ENCODE results near the gene IRF1. TPM values are rescaled to one million over a fixed set of nuclear protein-coding genes. Genes with fewer than 3 reads are reported as not detected.
A peak's percentile ranks its signal among the peaks of the same experiment; 100 is the strongest.

Gene IRF1
- total RNA-seq, 4 donors from 2014 or later = 24.6 to 49.7 (median 32.1) TPM

DNA sequence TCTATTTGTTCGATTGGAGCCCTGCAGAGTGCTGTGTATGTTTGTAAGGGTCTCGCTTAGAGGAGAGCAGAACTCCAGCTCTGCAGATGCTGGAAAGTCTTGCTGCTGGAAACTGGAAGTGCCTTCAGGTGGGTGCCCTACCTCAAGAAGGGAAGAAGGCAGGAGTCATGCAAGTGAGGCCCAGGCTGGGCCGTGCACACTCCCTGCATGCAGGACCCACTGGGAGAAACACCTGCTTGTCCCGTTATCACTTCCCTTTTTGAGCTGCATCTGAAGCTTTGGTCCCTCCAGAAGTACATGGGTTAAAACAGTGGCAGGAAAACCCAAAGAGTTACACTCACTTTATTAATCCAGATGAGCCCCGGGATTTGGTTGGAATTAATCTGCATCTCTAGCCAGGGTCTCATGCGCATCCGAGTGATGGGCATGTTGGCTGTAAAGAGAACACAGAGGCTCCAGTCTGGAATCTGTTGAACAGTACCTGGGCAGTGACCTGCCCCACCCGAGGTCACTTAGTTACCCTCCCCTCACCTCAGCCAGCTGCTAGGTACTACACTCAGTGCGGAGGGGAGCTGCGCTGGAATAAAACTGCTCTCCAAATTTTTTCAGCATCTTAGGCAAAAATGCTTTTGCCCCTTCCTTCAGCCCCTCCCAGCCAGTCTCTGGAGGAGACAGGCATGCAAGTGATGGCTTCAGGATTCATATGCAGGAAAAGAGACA lies 1.4 kb downstream of the IRF1 start:
- peak overlapping the region; percentile 11 to 93 (median 87) for H3K4me3 ChIP-seq (replicated peaks in 1 of 3)
- H3K9me3 ChIP-seq = no peaks in the 10 kb centered on the region
- H3K4me1 ChIP-seq = peaks cover 26 to 48% of the 10 kb centered on the region in 2 donors
- H3K36me3 ChIP-seq = peaks cover 25 to 33% of the 10 kb centered on the region in 2 donors
- TF ChIP-seq, protein P1, sequence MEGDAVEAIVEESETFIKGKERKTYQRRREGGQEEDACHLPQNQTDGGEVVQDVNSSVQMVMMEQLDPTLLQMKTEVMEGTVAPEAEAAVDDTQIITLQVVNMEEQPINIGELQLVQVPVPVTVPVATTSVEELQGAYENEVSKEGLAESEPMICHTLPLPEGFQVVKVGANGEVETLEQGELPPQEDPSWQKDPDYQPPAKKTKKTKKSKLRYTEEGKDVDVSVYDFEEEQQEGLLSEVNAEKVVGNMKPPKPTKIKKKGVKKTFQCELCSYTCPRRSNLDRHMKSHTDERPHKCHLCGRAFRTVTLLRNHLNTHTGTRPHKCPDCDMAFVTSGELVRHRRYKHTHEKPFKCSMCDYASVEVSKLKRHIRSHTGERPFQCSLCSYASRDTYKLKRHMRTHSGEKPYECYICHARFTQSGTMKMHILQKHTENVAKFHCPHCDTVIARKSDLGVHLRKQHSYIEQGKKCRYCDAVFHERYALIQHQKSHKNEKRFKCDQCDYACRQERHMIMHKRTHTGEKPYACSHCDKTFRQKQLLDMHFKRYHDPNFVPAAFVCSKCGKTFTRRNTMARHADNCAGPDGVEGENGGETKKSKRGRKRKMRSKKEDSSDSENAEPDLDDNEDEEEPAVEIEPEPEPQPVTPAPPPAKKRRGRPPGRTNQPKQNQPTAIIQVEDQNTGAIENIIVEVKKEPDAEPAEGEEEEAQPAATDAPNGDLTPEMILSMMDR (IDR thresholded peaks at IDR 0.05) = no peak
- TF ChIP-seq POLR2A (IDR thresholded peaks at IDR 0.05) = no peak
- H3K27ac ChIP-seq = peak overlapping the region in 1 of 3 donors; percentile 99
- DNase-seq = no peak
- no peaks in the 10 kb centered on the region for H3K27me3 ChIP-seq
- WGBS, 2 donors = 53 to 65% methylated on average over 9 to 10 of the region's 10 CpGs
- intact Hi-C loops (cut with DNase I) = loop anchor here (5.0 kb wide), 2 partner anchors 67 to 82 kb away; no protein-coding TSS in a partner anchor

DNA sequence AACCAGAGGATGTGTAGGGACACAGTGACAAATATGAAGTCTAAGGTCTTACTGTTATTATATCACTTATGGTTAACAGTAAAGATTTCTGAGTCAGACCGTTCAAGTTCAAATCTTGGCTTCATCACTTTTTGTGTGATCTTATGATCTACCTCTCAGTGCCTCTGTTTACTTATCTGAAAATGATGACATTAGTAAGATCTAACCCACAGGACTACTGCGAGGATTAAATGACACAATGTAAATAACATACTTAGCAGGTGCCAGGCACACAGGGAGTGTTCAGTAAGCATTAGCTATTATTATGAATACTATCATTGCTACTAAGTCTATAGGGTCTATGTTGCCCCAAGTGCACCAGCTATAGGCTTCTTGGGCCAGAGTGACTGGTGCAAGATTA lies 2.0 kb downstream of the IRF1 start:
- H3K4me3 ChIP-seq (replicated peaks in 1 of 3) = peak overlapping the region in 1 of 3 donors; percentile 87
- H3K36me3 ChIP-seq = peaks cover 31 to 39% of the 10 kb centered on the region in 2 donors

DNA sequence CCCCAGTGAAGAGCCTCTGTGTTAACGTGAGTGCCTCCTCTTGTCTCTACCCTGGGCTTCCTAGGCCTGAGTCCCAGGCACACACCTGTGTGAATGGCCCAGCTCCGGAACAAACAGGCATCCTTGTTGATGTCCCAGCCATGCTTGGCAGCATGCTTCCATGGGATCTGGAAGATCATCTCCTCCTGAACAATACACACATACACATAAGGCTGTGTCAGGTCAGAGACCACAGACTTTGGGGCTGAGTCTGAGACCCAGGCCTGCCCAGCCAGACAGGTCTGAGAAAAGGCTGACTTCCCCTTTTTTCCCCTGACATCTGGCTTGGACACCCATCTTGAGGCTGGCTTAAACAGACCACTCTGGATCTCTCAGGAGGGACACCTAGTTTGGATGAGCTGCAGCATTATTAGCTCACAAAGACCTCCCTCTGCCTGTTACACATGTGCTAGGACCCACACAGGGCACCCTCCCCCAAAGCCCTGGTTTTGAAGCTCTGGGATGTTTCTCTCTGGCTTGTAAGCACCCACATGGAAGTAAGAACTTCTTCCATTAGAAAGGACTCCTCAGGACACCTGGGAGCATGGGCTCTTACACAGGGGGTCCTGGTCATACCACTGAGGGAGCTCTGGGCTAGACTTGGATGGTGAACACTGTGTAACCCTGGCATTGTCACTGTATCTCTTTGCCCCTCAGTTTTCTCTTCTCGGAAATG lies 2.6 kb downstream of the IRF1 start:
- H3K4me1 ChIP-seq = peaks cover 26 to 48% of the 10 kb centered on the region in 2 donors
- H3K4me3 ChIP-seq (replicated peaks in 1 of 3) = no peak overlapping the region
- no peaks in the 10 kb centered on the region for H3K9me3 ChIP-seq
- H3K27ac ChIP-seq = peak overlapping the region in 2 of 3 donors; percentile 7 to 52
- H3K36me3 ChIP-seq = peaks cover 37 to 45% of the 10 kb centered on the region in 2 donors
- no peak for TF ChIP-seq POLR2A (IDR thresholded peaks at IDR 0.05)
- intact Hi-C loops (cut with DNase I) = loop anchor here (5.0 kb wide), 2 partner anchors 66 to 81 kb away; no protein-coding TSS in a partner anchor
- no peaks in the 10 kb centered on the region for H3K27me3 ChIP-seq
- no peak for DNase-seq
- whole genome bisulfite sequencing, 2 donors = 72 to 79% methylated on average over 3 of the region's 3 CpGs

More for the DNA sequence above, 2.0 kb downstream of the IRF1 start:
- Histone ChIP-seq H3K9me3 (no peaks in the 10 kb centered on the region), H3K4me1 (peaks cover 26 to 48% of the 10 kb centered on the region in 2 donors), H3K27ac (peak overlapping the region in 1 of 3 donors; percentile 99), H3K27me3 (no peaks in the 10 kb centered on the region)
- TF ChIP-seq, protein P1 (IDR thresholded peaks at IDR 0.05) = no peak
- TF ChIP-seq POLR2A (IDR thresholded peaks at IDR 0.05) = no peak
- no peak for DNase-seq
- 79 to 86% methylated on average over 2 of the region's 2 CpGs for WGBS, 2 donors
- intact Hi-C loops (cut with DNase I) = loop anchor here (5.0 kb wide), 2 partner anchors 66 to 81 kb away; no protein-coding TSS in a partner anchor

DNA sequence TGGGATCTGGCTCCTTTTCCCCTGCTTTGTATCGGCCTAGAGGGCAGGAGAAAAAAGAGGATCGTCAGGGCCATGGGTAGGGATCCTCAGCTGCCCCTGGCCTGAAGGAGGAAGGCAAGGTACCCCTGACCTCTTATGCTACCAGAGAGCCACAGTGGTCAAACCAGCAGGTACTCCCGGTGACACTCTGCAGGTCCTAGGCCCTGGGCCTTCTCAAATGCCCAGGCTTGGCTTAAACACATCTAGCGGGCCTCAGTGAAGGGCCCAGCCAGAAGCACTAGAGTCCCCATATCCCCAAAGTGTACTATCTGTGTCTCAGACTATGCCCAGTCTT lies 3.5 kb downstream of the IRF1 start:
- Histone ChIP-seq H3K4me3 (replicated peaks in 1 of 3) (no peak overlapping the region), H3K9me3 (no peaks in the 10 kb centered on the region), H3K27me3 (no peaks in the 10 kb centered on the region), H3K36me3 (peaks cover 39 to 45% of the 10 kb centered on the region in 2 donors), H3K27ac (peak overlapping the region in 1 of 3 donors; percentile 52), H3K4me1 (peaks cover 26 to 47% of the 10 kb centered on the region in 2 donors)
- TF ChIP-seq POLR2A (IDR thresholded peaks at IDR 0.05) = no peak
- TF ChIP-seq, protein P1 (IDR thresholded peaks at IDR 0.05) = no peak
- WGBS, 2 donors = 83 to 89% methylated on average over 4 of the region's 4 CpGs
- DNase-seq = no peak
- intact Hi-C loops (cut with DNase I) = loop anchor here (5.0 kb wide), 2 partner anchors 65 to 80 kb away; no protein-coding TSS in a partner anchor

DNA sequence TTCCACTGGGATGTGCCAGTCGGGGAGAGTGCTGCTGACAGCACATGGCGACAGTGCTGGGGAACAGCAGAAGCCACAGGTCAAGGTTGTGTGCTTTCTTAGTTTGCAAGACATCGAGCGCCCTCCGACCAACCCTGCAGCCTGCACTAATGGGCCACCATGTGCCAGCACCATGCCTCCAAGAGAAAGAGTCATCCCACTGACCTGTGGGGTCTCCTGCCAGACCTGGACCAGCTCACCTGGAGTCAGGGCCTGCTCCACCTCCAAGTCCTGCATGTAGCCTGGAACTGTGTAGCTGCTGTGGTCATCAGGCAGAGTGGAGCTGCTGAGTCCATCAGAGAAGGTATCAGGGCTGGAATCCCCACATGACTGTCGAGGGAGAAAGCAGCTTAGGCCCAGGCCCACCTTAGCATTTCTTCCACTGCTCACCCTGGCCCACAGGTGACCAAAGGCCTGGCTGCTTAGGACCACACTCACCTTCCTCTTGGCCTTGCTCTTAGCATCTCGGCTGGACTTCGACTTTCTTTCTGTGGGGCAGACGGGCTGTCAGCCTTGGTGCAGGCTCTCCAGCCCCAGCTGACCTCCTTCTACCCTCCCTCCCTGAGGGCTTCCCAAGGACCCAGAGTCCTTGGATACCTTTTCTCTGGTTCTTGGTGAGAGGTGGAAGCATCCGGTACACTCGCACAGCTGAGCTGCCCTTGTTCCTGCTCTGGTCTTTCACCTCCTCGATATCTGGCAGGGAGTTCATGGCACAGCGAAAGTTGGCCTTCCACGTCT lies 4.1 kb downstream of the IRF1 start:
- Histone ChIP-seq H3K9me3 (no peaks in the 10 kb centered on the region), H3K4me1 (peaks cover 24 to 46% of the 10 kb centered on the region in 2 donors), H3K27me3 (no peaks in the 10 kb centered on the region), H3K27ac (peak overlapping the region in 1 of 3 donors; percentile 52), H3K4me3 (replicated peaks in 1 of 3) (no peak overlapping the region), H3K36me3 (peaks cover 39 to 45% of the 10 kb centered on the region in 2 donors)
- intact Hi-C loops (cut with DNase I) = loop anchor here (5.0 kb wide), 2 partner anchors 64 to 79 kb away; no protein-coding TSS in a partner anchor
- 89% methylated on average over 10 to 12 of the region's 14 CpGs for WGBS, 2 donors
- no peak for DNase-seq
- no peak for TF ChIP-seq POLR2A (IDR thresholded peaks at IDR 0.05)
- TF ChIP-seq, protein P1 (IDR thresholded peaks at IDR 0.05) = no peak

All from thyroid gland (tissue), 4 donors.